IMR-90 (cell line): Measurements from ENCODE around the gene PCK2. TPM values are rescaled to one million over a fixed set of nuclear protein-coding genes. Genes with fewer than 3 reads are reported as not detected.

ENCODE experiments used
- ATAC-seq: fragments of 200-7000 bp; cut with Tn5 transposase; 2 replicates; pipeline ENCODE4 v1.9.1; 2020; ENCODE audit warnings: low read depth, mild to moderate bottlenecking, moderate library complexity
- BruUV-seq: library from RNA; stranded (reverse); fragments of 400-500 nt; replicated peaks from 2 replicates; lab custom pipeline; 2021; lab: Mats Ljungman, UMichigan
- CTCF ChIA-PET: fragments of 300-600 bp; formaldehyde crosslinking; extraction: SDS; loops from one replicate; lab custom pipeline; 2021; ENCODE audit warnings: antibody characterized with exemption; lab: Yijun Ruan, JAX
- POLR2A ChIA-PET: fragments of 300-600 bp; sonication (Branson Sonifier 250); formaldehyde crosslinking; loops from one replicate; lab custom pipeline; 2022; ENCODE audit warnings: antibody characterized with exemption; ENCODE audit not compliant: unreplicated experiment; lab: Charles Lee
- DNase-seq: peaks from one replicate; pipeline ENCODE4 v3.0.0; 2013
- H2AFZ ChIP-seq: replicated peaks from 2 replicates; pipeline ENCODE3; 2013; ENCODE audit warnings: low read length, mild to moderate bottlenecking; ENCODE audit not compliant: poor library complexity
- H2AK5ac ChIP-seq: 2 replicates; pipeline ENCODE4 v1.6.1; 2013; ENCODE audit warnings: low read depth, low read length, inconsistent platforms
- H2AK9ac ChIP-seq: replicated peaks from 2 replicates; pipeline ENCODE3; 2013; ENCODE audit warnings: mild to moderate bottlenecking, low read depth, low read length, moderate library complexity; ENCODE audit not compliant: poor library complexity
- H2BK120ac ChIP-seq: 2 replicates; pipeline ENCODE4 v1.6.1; 2013; ENCODE audit warnings: low read depth, low read length, inconsistent platforms
- H2BK15ac ChIP-seq: 3 replicates; pipeline ENCODE4 v1.6.1; 2013; ENCODE audit warnings: low read depth, low read length, inconsistent platforms
- H2BK20ac ChIP-seq: 2 replicates; pipeline ENCODE4 v1.6.1; 2013; ENCODE audit warnings: low read depth, mild to moderate bottlenecking, inconsistent platforms, low read length, moderate library complexity
- H2BK5ac ChIP-seq: 2 replicates; pipeline ENCODE4 v1.6.1; 2013; ENCODE audit warnings: mild to moderate bottlenecking, low read depth, low read length, inconsistent platforms; ENCODE audit not compliant: poor library complexity, severe bottlenecking
- H3K14ac ChIP-seq: replicated peaks from 2 replicates; pipeline ENCODE4 v1.6.1; 2013; ENCODE audit warnings: low read depth, low read length, inconsistent platforms
- H3K18ac ChIP-seq: 2 replicates; pipeline ENCODE4 v1.6.1; 2013; ENCODE audit warnings: low read depth, low read length, control low read depth
- H3K23ac ChIP-seq: 2 replicates; pipeline ENCODE4 v1.6.1; 2013; ENCODE audit warnings: low read depth, low read length, inconsistent platforms
- H3K27ac ChIP-seq: 2 replicates; pipeline ENCODE4 v1.5.1; 2013; ENCODE audit warnings: mild to moderate bottlenecking, control low read depth, low read length; ENCODE audit not compliant: insufficient read depth
- H3K27me3 ChIP-seq: 2 replicates; pipeline ENCODE4 v1.6.1; 2013; ENCODE audit warnings: low read length; ENCODE audit not compliant: control insufficient read depth, insufficient read depth
- H3K36me3 ChIP-seq: 2 replicates; pipeline ENCODE4 v1.6.1; 2013; ENCODE audit warnings: low read length, mixed read lengths; ENCODE audit not compliant: control insufficient read depth, insufficient read depth
- H3K4ac ChIP-seq: 2 replicates; pipeline ENCODE4 v1.6.1; 2013; ENCODE audit warnings: low read depth, low read length, inconsistent platforms
- H3K4me1 ChIP-seq: 2 replicates; pipeline ENCODE4 v1.6.1; 2013; ENCODE audit warnings: low read length, mixed read lengths; ENCODE audit not compliant: control insufficient read depth, insufficient read depth
- H3K4me2 ChIP-seq: 2 replicates; pipeline ENCODE4 v1.6.1; 2013; ENCODE audit warnings: low read depth, mild to moderate bottlenecking, control low read depth, low read length, moderate library complexity
- H3K4me3 ChIP-seq: 2 replicates; pipeline ENCODE4 v1.5.1; 2013; ENCODE audit warnings: low read depth, mild to moderate bottlenecking, control low read depth, low read length, moderate library complexity; ENCODE audit not compliant: insufficient read depth
- H3K56ac ChIP-seq: 2 replicates; pipeline ENCODE4 v1.6.1; 2013; ENCODE audit warnings: low read length, inconsistent platforms; ENCODE audit not compliant: insufficient read depth; ENCODE audit errors: extremely low read depth
- H3K79me1 ChIP-seq, 2 experiments: 2 replicates each; pipeline ENCODE4 v1.6.1; 2013; ENCODE audit warnings: low read length in 2 of 2, inconsistent platforms in 1 of 2, low read depth in 1 of 2
- H3K9ac ChIP-seq: 2 replicates; pipeline ENCODE4 v1.6.1; 2013; ENCODE audit warnings: low read depth, low read length, control low read depth
- H3K9me1 ChIP-seq: 2 replicates; pipeline ENCODE4 v1.6.1; 2013; ENCODE audit warnings: low read length, inconsistent platforms; ENCODE audit not compliant: insufficient read depth
- H3K9me3 ChIP-seq: 2 replicates; pipeline ENCODE4 v1.6.1; 2013; ENCODE audit warnings: low read length; ENCODE audit not compliant: control insufficient read depth, insufficient read depth
- H4K20me1 ChIP-seq: 2 replicates; pipeline ENCODE4 v1.6.1; 2013; ENCODE audit warnings: low read length, inconsistent platforms; ENCODE audit not compliant: insufficient read depth
- H4K5ac ChIP-seq: 2 replicates; pipeline ENCODE4 v1.6.1; 2013; ENCODE audit warnings: mild to moderate bottlenecking, low read depth, low read length, control low read depth
- H4K8ac ChIP-seq, 2 experiments: 2 replicates each; pipeline ENCODE4 v1.6.1; 2013; ENCODE audit warnings: low read depth in 2 of 2, low read length in 2 of 2, control low read depth in 1 of 2, inconsistent platforms in 1 of 2
- H4K91ac ChIP-seq: 2 replicates; pipeline ENCODE4 v1.6.1; 2013; ENCODE audit warnings: low read depth, low read length, inconsistent platforms; ENCODE audit not compliant: insufficient read depth
- CHD1 ChIP-seq: IDR thresholded peaks from 2 replicates; pipeline ENCODE4 v1.6.1; 2012; ENCODE audit warnings: low read depth, low read length, improper control_type of control experiment
- FOS ChIP-seq: fragments of 150-350 bp; IDR thresholded peaks from 2 replicates; pipeline ENCODE4 v1.6.1; 2016; ENCODE audit warnings: low read depth, low read length
- NFE2L2 ChIP-seq: fragments of 150-350 bp; IDR thresholded peaks from 2 replicates; pipeline ENCODE4 v1.6.1; 2016; ENCODE audit warnings: low read depth, mild to moderate bottlenecking, low read length
- RAD21 ChIP-seq: IDR thresholded peaks from 2 replicates; pipeline ENCODE4 v1.6.1; 2012; ENCODE audit warnings: low read length, improper control_type of control experiment
- WGBS, 2 experiments: methylation state at CpG; one replicate each; pipeline versions ENCODE4 v1.1.5 to v1.1.7; 2013; ENCODE audit warnings: missing lambda C conversion rate in 2 of 2; ENCODE audit not compliant: insufficient read length in 1 of 2; ENCODE audit errors: extremely low coverage in 2 of 2; 5-methylcytosine and 5-hydroxymethylcytosine counted together
- dilution Hi-C: fragments of 300-500 bp; cut with HindIII; formaldehyde crosslinking; loops from one replicate; pipeline ENCODE4 v1.14.3; 2018; ENCODE audit warnings: low sequenced_read_pairs; ENCODE audit not compliant: unreplicated experiment
- in situ Hi-C: fragments of 300-500 bp; cut with MboI; formaldehyde crosslinking; loops from 3 replicates; pipeline ENCODE4 v1.14.3; 2019; ENCODE audit warnings: low sequenced_read_pairs, inconsistent platforms, mixed read lengths
- intact Hi-C: fragments of 100-400 bp; cut with micrococcal nuclease; formaldehyde crosslinking; loops from 2 replicates; pipeline ENCODE4 v1.10.0; 2022
- polyA plus RNA-seq, 3 experiments: library from polyadenylated mRNA; depleted of rRNA; stranded (reverse); fragments of >200 nt; gene quantifications; 2 replicates each; pipeline ENCODE4 v1.2.3, GENCODE V29; 2012; ENCODE audit warnings: low replicate concordance in 1 of 3
- total RNA-seq: library from RNA; depleted of rRNA; stranded (reverse); fragments of >200 nt; gene quantifications from 2 replicates; pipeline ENCODE4 v1.2.3, GENCODE V29; 2012

The PCK2 gene
- total and polyA plus RNA-seq, 2 of the 4 experiments (the other 2 are of a cell fraction), result 13.4 to 29.4 TPM

DNA sequence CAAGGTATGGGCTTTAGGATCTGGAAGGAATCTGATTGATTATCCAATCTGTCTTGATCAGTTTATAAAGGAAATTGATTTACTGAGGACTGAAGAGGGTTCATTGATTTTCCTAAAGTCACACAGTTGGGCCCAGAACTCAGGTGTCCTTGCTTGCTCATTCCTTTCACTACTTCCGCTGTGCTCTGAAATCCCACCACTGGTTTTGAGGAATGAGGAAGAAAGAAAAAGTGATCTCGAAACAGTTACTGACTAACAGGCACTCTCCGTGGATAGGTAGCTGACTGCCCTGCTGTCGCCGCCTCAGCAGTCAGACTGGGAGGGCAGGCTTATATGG, 36.2 kb downstream of the PCK2 start, which contains the start of gene FITM1:
TSS of gene FITM1 (plus strand) at position 280 of the 337 bp plus-strand sequence. CDS start 905 bp downstream, outside the sequence.
- Histone ChIP-seq H3K4me1 (no peaks in the 10 kb centered on the region; the same call in 1 of the 2 replicates), H2AK9ac (no peak within 1 kb of the TSS), H4K91ac (no peak within 1 kb of the TSS), H3K9me3 (no peaks in the 10 kb centered on the region), H2AFZ (no peak within 1 kb of the TSS), H3K9me1 (no peaks in the 10 kb centered on the region), H4K20me1 (no peaks in the 10 kb centered on the region), H3K4ac (no peak within 1 kb of the TSS), H3K27ac (no peak within 1 kb of the TSS), H4K8ac (no peak within 1 kb of the TSS), H2BK20ac (no peak within 1 kb of the TSS), H3K27me3 (no peaks in the 10 kb centered on the region), H3K56ac (no peak within 1 kb of the TSS), H4K5ac (no peak within 1 kb of the TSS), H3K18ac (no peak within 1 kb of the TSS), H3K4me3 (no peak within 1 kb of the TSS), H3K9ac (no peak within 1 kb of the TSS), H2BK15ac (no peak within 1 kb of the TSS), H2BK120ac (no peak within 1 kb of the TSS), H3K14ac (no peak within 1 kb of the TSS), H3K36me3 (no peaks in the 10 kb centered on the region), H2BK5ac (no peak within 1 kb of the TSS), H2AK5ac (no peak within 1 kb of the TSS), H3K23ac (no peak within 1 kb of the TSS), H3K79me1 (no peaks in the 10 kb centered on the region), H3K4me2 (no peak within 1 kb of the TSS)
- POLR2A ChIA-PET, result no interaction called here
- whole genome bisulfite sequencing, 2 experiments, result 92% methylated on average over 3 of the region's 5 CpGs; no CpG with 5 or more reads in 1 of the 2 experiments
- CTCF ChIA-PET, result no interaction called here
- no TSS peak for BruUV-seq
- dilution Hi-C loops, result no loop called here
- intact Hi-C loops, result no loop called here
- DNase-seq, result no peak
- no peak for TF ChIP-seq FOS
- TF ChIP-seq CHD1, result no peak
- TF ChIP-seq NFE2L2, result no peak
- TF ChIP-seq RAD21, result no peak
- in situ Hi-C loops, result loop anchor here (10.0 to 25.0 kb wide), 3 partner anchors 304 to 1043 kb away; partner anchors contain the start of genes ACIN1, BCL2L2, C14orf119 and PABPN1
- no peak for ATAC-seq
